Kidney epithelial cell (primary cell): ENCODE results near the gene FGF21. TPM values are rescaled to one million over a fixed set of nuclear protein-coding genes. Genes with fewer than 3 reads are reported as not detected.
A peak's percentile ranks its signal among the peaks of the same experiment; 100 is the strongest.

Experiments
- DNase-seq: peaks from one replicate; pipeline ENCODE4 v3.0.0-alpha.2; 2010; ENCODE audit warnings: low read depth
- H3K27me3 ChIP-seq: 2 replicates; pipeline ENCODE4 v1.6.0; 2011; ENCODE audit warnings: low read length; ENCODE audit not compliant: control insufficient read depth, insufficient read depth
- H3K36me3 ChIP-seq: 2 replicates; pipeline ENCODE4 v1.5.1; 2011; ENCODE audit warnings: low read length; ENCODE audit not compliant: control insufficient read depth, insufficient read depth
- H3K4me3 ChIP-seq: 2 replicates; pipeline ENCODE4 v1.5.1; 2011; ENCODE audit warnings: low read depth, mild to moderate bottlenecking, control low read depth, low read length
- total RNA-seq: library from RNA; depleted of rRNA; stranded (reverse); fragments of >200 nt; gene quantifications from 2 replicates; pipeline ENCODE4 v1.2.3, GENCODE V29; 2015
- TF ChIP-seq, protein P1 (sequence below): IDR thresholded peaks from 2 replicates; pipeline ENCODE4 v1.5.1; 2011; ENCODE audit warnings: mild to moderate bottlenecking, moderate library complexity, low read length, control low read depth, inconsistent platforms; ENCODE audit not compliant: insufficient read depth, poor library complexity, severe bottlenecking

FGF21 gene
- total RNA-seq, 1 donor from 2014 or later: 0.13 TPM

DNA sequence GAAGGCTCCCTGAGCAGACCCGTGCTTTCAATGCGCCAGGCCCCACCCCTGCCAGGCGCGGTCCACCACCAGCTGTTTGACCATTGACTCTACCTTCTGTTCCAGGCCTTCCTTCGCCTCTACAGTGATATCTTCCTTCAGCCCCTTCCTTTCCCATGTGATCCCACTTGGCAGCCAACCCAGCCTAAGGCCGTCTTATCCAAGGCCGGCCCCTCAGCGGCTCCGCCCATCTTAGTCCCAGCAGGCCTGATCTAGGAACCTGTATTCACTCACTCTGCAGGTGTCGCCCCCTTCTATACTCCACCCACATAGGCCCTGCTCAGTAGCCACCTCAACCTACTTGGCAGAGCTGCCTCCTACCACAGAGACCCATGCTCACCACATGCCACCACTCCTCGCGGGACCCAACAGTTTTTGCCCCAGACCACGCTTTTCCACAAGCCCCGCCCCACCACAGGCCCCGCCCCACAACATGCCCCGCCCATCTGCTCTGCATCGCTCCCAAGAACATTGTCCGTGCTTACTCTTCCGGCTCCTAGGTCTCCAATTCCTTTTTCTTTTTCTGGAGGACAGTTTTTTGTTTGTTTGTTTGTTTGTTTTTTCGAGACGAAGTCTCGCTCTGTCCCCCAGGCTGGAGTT is 17.8 kb upstream of the FGF21 start:
- Histone ChIP-seq H3K27me3 (peaks cover 14% of the 10 kb centered on the region), H3K4me3 (no peak overlapping the region), H3K36me3 (no peaks in the 10 kb centered on the region)
- no peak for DNase-seq
- TF ChIP-seq, protein P1, sequence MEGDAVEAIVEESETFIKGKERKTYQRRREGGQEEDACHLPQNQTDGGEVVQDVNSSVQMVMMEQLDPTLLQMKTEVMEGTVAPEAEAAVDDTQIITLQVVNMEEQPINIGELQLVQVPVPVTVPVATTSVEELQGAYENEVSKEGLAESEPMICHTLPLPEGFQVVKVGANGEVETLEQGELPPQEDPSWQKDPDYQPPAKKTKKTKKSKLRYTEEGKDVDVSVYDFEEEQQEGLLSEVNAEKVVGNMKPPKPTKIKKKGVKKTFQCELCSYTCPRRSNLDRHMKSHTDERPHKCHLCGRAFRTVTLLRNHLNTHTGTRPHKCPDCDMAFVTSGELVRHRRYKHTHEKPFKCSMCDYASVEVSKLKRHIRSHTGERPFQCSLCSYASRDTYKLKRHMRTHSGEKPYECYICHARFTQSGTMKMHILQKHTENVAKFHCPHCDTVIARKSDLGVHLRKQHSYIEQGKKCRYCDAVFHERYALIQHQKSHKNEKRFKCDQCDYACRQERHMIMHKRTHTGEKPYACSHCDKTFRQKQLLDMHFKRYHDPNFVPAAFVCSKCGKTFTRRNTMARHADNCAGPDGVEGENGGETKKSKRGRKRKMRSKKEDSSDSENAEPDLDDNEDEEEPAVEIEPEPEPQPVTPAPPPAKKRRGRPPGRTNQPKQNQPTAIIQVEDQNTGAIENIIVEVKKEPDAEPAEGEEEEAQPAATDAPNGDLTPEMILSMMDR: no peak

DNA sequence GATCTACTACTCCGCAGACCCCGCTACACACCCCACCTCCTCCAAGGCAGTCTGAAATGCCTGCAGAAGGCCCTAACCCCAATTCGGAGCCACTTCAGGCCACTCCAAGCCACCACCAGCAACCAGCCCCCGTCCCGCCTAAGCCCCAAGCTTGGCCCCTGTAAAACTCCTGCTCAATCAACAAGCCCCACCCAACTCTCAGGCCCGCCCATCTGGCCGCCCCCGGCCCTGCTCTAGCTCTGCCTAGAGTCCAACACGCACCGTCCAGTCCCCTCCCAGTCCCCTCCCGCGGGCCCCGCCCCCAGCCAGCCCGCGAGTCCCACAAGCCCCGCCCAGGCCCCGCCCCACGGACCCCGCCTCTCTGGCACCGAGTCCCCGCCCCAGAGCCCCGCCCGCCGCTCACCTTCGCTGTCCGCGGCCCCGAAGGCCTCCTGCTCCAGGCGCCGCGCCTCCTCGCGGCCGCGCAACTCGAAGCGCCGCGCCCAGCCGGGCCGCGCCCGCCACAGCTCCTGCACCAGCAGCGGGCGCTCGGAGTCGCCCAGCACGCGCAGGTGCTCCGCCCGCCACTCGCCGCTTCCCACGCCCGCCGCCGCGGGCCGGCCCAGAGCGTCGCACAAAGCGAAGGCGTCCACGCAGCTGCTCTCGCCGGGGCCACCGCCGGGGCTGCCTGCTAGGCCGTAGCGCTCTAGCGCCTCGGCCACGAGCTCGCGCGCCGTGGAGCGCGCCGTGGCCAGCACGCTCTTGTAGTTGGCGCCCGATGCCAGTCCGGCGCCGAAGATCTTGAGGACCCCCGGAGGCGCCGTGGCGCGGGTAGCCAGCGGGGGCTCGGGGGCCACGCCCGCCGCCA is 16.5 kb upstream of the FGF21 start:
- H3K4me3 ChIP-seq: peak overlapping the region; percentile 31
- TF ChIP-seq, protein P1: no peak
- DNase-seq: no peak
- H3K27me3 ChIP-seq: peaks cover 14% of the 10 kb centered on the region
- H3K36me3 ChIP-seq: no peaks in the 10 kb centered on the region

DNA sequence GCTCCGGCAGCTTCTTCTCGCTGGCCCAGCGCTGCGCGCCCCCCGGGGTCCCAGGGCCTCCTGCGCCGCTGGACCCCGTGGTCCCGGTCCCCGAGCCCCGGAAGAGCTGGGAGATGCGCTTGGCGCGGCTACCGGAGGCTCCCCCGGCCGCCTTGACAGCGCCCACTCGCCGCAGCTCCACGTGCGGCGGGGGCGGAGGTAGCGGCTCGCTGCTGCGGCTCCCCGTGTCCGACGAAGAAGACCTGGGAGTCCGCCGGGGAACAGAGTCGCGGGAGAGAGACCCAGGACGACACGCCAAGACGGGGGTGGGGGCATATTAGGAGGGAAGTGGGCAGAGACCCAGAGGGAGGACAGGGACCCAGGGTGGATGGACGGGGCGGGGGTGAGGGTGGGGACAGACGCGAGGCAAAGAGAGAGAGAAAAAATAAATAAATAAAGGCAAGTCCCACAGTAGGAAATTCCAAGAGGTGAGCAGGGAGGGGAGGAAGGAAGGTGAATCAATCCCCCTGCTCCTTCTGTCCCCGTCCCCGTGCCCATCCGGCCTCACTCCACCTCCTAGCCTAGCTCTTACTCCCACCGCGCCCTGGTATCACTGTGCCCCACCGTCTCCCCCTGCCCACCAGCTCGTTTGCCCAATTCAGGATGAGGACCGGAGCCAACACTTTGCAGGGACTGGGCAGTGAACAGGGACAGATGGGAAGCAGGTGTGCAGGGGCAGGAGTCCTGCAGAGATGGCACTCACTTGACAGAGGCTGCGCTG is 15.7 kb upstream of the FGF21 start:
- H3K4me3 ChIP-seq: peak overlapping the region; percentile 31
- DNase-seq: no peak
- TF ChIP-seq, protein P1: no peak
- no peaks in the 10 kb centered on the region for H3K36me3 ChIP-seq
- peaks cover 14% of the 10 kb centered on the region for H3K27me3 ChIP-seq

DNA sequence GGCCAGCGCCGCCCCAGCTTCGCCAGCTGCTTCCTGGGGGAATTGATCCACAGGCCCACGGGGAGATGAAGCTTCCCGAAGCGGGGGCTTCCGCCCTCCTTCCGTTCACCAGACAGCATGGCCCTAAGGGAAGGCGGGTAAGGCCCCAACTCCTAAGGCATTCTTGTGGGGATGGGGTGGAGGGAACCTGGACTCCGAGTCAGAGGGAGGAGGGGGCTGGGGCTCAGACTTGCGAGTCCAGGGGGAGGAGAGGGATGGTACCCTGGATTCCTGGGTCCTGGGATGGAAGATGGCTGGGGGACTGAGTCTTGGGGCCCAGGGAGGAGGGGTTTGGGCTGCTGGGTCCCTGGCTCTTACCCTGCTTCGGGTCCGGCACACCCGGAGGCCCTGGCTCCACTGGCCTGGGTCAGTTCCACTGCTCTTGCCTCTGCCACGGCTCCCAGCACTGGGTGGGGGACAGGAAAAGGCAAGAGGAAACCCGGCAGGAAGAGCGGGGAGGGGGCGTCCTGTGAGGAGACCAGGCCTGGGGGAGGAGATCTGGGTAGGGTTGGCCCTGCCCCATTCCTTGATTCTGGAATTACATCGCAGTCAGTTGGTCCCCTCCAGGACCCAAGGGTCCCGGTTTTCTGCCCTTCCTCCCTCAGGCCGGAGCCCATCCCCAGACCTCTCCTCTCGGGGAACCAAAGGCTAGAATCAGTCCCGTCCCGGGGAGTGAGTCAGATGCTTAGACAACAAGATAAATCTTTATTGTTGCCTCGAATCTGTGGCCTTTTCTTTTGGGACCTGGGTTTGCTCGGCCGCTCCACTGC is 15.0 kb upstream of the FGF21 start, which contains the start of gene RASIP1:
Gene RASIP1 (minus strand): TSS at position 447 of the 809 bp plus-strand sequence. CDS start 328 bp downstream, at position 119.
- H3K36me3 ChIP-seq: no peaks in the 10 kb centered on the region
- peaks cover 14% of the 10 kb centered on the region for H3K27me3 ChIP-seq
- peak within 1 kb of the TSS; percentile 31 for H3K4me3 ChIP-seq
- TF ChIP-seq, protein P1: no peak
- no peak for DNase-seq
